Measurements from ENCODE around the gene MLXIPL. TPM values are rescaled to one million over a fixed set of nuclear protein-coding genes. Genes with fewer than 3 reads are reported as not detected.

The MLXIPL gene
- total RNA-seq, 1 donor from 2014 or later: not detected

GRCh38 chr7:73652541-73652949 lies 28.2 kb upstream of the MLXIPL start:
- H3K9me3 Mint-ChIP-seq: no peaks in the 10 kb centered on the region
- intact Hi-C loops (cut with micrococcal nuclease): no loop called here
- no peak overlapping the region for H3K4me3 Mint-ChIP-seq
- H3K27ac Mint-ChIP-seq: no peak overlapping the region
- H3K4me1 Mint-ChIP-seq: peaks cover 10% of the 10 kb centered on the region
- DNase-seq: no peak
- H3K36me3 Mint-ChIP-seq (ENCODE audit: low read depth): no peaks in the 10 kb centered on the region
- H3K27me3 Mint-ChIP-seq: peaks cover 32% of the 10 kb centered on the region

- no peaks in the 10 kb centered on the region for H3K9me3 Mint-ChIP-seq
- intact Hi-C loops (cut with micrococcal nuclease): no loop called here
- no peaks in the 10 kb centered on the region for H3K36me3 Mint-ChIP-seq (ENCODE audit: low read depth)
- H3K27me3 Mint-ChIP-seq: peaks cover 50% of the 10 kb centered on the region
- no peak for DNase-seq
- H3K4me1 Mint-ChIP-seq: peaks cover 10% of the 10 kb centered on the region
- H3K27ac Mint-ChIP-seq: no peak overlapping the region
- H3K4me3 Mint-ChIP-seq: no peak overlapping the region
Measured at GRCh38 chr7:73650524-73650923, 26.2 kb upstream of the MLXIPL start.

DNA sequence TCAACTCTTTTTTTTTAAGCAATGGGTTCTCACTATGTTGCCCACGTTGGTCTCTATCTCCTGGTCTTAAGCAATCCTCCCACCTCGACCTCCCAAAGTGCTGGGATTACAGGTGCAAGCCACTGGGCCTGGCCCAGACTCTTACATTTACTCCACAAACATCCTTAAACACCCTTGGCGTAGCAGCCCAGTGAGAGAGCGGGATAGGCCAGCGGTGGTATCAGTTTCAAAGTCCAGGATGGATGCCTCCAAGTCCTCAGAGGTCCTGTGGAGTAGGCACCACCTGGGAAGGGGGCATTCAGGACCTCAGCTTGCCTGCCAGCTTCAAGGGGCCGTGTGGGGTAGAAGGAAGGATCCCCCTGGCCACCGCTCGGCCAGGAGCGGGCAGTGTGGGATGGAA lies 25.3 kb upstream of the MLXIPL start:
- intact Hi-C loops (cut with micrococcal nuclease): loop anchor here (5.0 kb wide), 1 partner anchor 42 kb away; no protein-coding TSS in a partner anchor
- H3K9me3 Mint-ChIP-seq: no peaks in the 10 kb centered on the region
- H3K4me1 Mint-ChIP-seq: peaks cover 10% of the 10 kb centered on the region
- peaks cover 53% of the 10 kb centered on the region for H3K27me3 Mint-ChIP-seq
- no peaks in the 10 kb centered on the region for H3K36me3 Mint-ChIP-seq (ENCODE audit: low read depth)
- H3K27ac Mint-ChIP-seq: no peak overlapping the region
- DNase-seq: no peak
- H3K4me3 Mint-ChIP-seq: no peak overlapping the region

DNA sequence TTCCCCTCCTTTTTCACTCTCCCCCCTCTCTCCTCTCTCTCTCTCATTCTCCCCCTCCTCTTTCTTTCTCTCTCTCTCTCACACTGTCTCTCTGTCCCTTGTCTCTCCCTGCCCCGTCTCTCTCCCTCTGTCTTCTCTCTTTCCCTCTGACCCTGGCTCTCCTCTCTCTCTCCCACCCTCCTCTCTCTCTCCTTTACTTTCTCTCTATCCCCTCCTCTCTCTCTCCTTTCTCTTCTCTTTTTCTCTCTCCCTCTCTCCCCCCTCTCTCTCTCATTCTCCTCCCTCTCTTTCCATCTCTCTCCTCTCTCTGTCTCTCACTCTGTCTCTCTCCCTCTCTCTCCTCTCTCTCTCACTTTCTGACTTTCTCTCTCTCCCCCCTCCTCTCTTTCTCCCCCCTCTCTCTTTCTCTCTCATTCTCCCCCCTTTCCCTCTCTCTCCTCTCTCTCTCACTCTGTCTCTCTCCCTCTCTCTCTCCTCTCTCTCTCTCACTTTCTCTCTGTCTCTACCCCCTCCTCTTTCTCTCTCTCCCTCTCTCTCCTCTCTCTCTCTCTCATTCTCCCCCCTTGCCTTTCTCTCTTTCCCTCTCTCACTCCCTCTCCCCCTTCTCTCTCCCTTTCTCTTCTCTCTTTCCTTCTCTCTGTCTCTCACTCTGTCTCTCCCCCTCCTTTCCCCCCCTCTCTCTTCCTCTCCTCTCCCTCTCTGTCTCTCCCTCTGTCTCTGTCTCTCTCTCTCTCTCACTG lies 24.4 kb upstream of the MLXIPL start:
- Mint-ChIP-seq H3K27me3 (peaks cover 56% of the 10 kb centered on the region), H3K4me3 (peak overlapping the region; percentile 44), H3K36me3 (ENCODE audit: low read depth) (no peaks in the 10 kb centered on the region), H3K4me1 (peaks cover 10% of the 10 kb centered on the region), H3K27ac (no peak overlapping the region), H3K9me3 (no peaks in the 10 kb centered on the region)
- intact Hi-C loops (cut with micrococcal nuclease): loop anchor here (5.0 kb wide), 1 partner anchor 41 kb away; no protein-coding TSS in a partner anchor
- DNase-seq: no peak

GRCh38 chr7:73647725-73648592 lies 23.6 kb upstream of the MLXIPL start:
- Mint-ChIP-seq H3K4me3 (peak overlapping the region; percentile 44), H3K27me3 (peaks cover 56% of the 10 kb centered on the region), H3K27ac (no peak overlapping the region), H3K36me3 (ENCODE audit: low read depth) (no peaks in the 10 kb centered on the region), H3K4me1 (peaks cover 10% of the 10 kb centered on the region), H3K9me3 (no peaks in the 10 kb centered on the region)
- DNase-seq: peak; percentile 68
- intact Hi-C loops (cut with micrococcal nuclease): loop anchor here (5.0 kb wide), 1 partner anchor 41 kb away; no protein-coding TSS in a partner anchor

DNA sequence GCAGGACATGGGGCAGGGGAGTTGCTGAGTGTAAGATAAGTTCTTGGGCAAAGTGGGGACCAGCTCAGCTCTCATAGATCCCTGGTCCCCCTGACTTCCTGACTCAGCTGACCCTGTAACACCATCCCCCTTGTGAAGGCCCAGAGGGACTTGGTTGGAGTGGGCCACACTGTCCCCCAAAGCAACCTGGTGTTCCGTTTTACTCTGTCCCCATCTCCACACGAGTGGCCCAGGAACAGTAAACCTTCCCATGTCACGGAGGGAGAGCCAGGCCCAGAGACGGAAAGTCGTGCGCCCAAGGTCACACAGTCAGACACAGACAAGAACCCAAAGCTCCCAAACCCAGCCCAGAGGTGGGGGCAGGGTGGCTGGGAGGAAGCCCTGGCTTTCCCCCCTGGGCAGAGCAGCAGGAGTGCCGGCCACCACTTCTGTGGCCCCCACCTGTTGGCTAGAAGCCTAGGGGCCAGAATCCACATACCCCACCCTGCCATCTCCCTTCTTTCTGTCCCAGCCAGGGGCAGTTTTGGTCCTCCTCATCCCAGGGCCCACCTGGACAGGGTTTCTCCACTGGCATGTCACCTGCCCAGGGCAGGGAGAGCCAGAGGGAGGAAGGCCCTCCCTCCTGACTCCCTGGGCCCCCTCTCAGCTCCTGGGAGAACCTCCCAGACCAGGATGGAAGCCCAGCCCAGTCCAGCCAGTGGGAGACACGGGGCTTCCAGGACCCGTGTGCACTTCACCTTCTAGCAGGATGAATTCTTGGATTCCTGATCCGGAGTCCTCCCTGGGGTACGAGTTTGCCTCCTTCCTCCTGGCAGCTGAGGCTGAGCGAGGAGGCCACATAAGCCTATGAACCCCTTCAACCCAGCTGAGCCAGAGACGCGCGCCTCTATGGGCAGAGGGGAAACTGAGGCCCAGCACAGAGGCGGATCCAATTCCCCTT lies 22.7 kb upstream of the MLXIPL start:
- H3K9me3 Mint-ChIP-seq: no peaks in the 10 kb centered on the region
- H3K4me3 Mint-ChIP-seq: no peak overlapping the region
- intact Hi-C loops (cut with micrococcal nuclease): loop anchor here (5.0 kb wide), 1 partner anchor 40 kb away; no protein-coding TSS in a partner anchor
- peaks cover 51% of the 10 kb centered on the region for H3K27me3 Mint-ChIP-seq
- H3K27ac Mint-ChIP-seq: no peak overlapping the region
- H3K36me3 Mint-ChIP-seq (ENCODE audit: low read depth): no peaks in the 10 kb centered on the region
- no peak for DNase-seq
- peaks cover 10% of the 10 kb centered on the region for H3K4me1 Mint-ChIP-seq

- H3K9me3 Mint-ChIP-seq: peaks cover 3% of the 10 kb centered on the region
- no peak overlapping the region for H3K4me3 Mint-ChIP-seq
- H3K27me3 Mint-ChIP-seq: peaks cover 49% of the 10 kb centered on the region
Measured at GRCh38 chr7:73645643-73646174, 21.4 kb upstream of the MLXIPL start.

DNA sequence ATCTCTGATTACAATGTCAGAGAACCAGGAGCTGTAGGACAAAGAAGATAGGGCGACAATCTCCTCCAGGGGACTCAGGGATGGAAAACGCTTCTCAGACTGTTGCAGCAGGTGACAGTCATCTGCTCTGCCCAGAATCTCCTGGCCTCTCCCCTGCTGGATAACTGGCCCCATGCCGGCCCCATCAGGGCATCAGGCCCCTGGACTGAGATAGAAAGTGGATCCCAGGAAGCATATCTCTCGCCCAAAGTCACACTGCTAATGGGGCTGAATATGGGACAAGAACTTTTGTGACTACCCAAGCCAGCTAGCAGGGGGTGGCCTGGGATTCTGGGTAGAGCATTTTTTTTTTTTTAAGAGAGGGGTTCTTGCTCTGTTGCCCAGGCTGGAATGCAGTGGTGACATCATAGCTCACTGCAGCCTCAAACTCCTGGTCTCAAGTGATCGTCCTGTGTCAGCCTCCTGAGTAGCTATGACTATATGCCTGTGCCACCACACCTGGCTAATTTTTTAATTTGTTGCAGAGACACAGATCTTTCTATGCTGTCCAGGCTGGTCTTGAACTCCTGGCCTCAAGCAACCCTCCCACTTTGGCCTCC lies 20.5 kb upstream of the MLXIPL start:
- Mint-ChIP-seq H3K4me1 (peaks cover 8% of the 10 kb centered on the region), H3K36me3 (ENCODE audit: low read depth) (no peaks in the 10 kb centered on the region), H3K4me3 (no peak overlapping the region), H3K27ac (no peak overlapping the region), H3K27me3 (peaks cover 41% of the 10 kb centered on the region), H3K9me3 (peaks cover 3% of the 10 kb centered on the region)
- DNase-seq: no peak
- intact Hi-C loops (cut with micrococcal nuclease): loop anchor here (5.0 kb wide), 1 partner anchor 37 kb away; no protein-coding TSS in a partner anchor

More at GRCh38 chr7:73645643-73646174, 21.4 kb upstream of the MLXIPL start:
- H3K36me3 Mint-ChIP-seq (ENCODE audit: low read depth): no peaks in the 10 kb centered on the region
- no peak for DNase-seq
- H3K27ac Mint-ChIP-seq: no peak overlapping the region
- intact Hi-C loops (cut with micrococcal nuclease): loop anchor here (5.0 kb wide), 1 partner anchor 38 kb away; no protein-coding TSS in a partner anchor
- peaks cover 10% of the 10 kb centered on the region for H3K4me1 Mint-ChIP-seq

- intact Hi-C loops (cut with micrococcal nuclease): no loop called here
- no peak overlapping the region for H3K27ac Mint-ChIP-seq
- no peak for DNase-seq
- no peaks in the 10 kb centered on the region for H3K36me3 Mint-ChIP-seq (ENCODE audit: low read depth)
- H3K4me1 Mint-ChIP-seq: no peaks in the 10 kb centered on the region
- H3K27me3 Mint-ChIP-seq: peaks cover 23% of the 10 kb centered on the region
- peaks cover 3% of the 10 kb centered on the region for H3K9me3 Mint-ChIP-seq
- H3K4me3 Mint-ChIP-seq: no peak overlapping the region
Measured at GRCh38 chr7:73642834-73643233, 18.5 kb upstream of the MLXIPL start.

DNA sequence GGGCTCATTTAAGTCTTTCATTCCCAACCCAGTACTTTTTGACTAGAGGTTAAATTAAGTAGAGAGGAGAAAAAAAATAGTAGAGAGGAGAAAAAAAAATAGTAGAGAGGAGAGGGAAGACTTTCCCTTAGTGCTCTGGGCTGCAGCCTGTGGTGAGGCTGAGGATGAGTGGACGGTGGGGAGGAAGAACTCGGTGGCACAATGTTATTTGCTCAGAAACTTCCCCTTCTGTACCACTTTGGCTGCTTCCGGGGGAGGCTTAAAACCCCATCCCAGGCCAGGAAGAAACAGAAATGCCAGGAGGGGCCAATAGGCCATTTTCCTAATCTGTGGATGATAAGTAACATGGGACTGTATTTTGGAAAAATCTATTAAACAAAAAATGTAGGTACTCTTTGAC lies 14.6 kb upstream of the MLXIPL start:
- Mint-ChIP-seq H3K27ac (no peak overlapping the region), H3K9me3 (peaks cover 3% of the 10 kb centered on the region), H3K4me3 (no peak overlapping the region), H3K27me3 (peaks cover 8% of the 10 kb centered on the region), H3K36me3 (ENCODE audit: low read depth) (no peaks in the 10 kb centered on the region), H3K4me1 (no peaks in the 10 kb centered on the region)
- no peak for DNase-seq
- intact Hi-C loops (cut with micrococcal nuclease): no loop called here

- intact Hi-C loops (cut with micrococcal nuclease): no loop called here
- no peak overlapping the region for H3K27ac Mint-ChIP-seq
Measured at GRCh38 chr7:73635428-73636200, 11.3 kb upstream of the MLXIPL start.

GRCh38 chr7:73633844-73634243 lies 9.5 kb upstream of the MLXIPL start:
- no peak for DNase-seq
- Mint-ChIP-seq H3K9me3 (no peaks in the 10 kb centered on the region), H3K4me3 (no peak overlapping the region), H3K36me3 (ENCODE audit: low read depth) (no peaks in the 10 kb centered on the region), H3K27ac (no peak overlapping the region), H3K4me1 (no peaks in the 10 kb centered on the region), H3K27me3 (peaks cover 18% of the 10 kb centered on the region)
- intact Hi-C loops (cut with micrococcal nuclease): no loop called here

More at GRCh38 chr7:73635428-73636200, 11.3 kb upstream of the MLXIPL start:
- Mint-ChIP-seq H3K4me3 (no peak overlapping the region), H3K9me3 (no peaks in the 10 kb centered on the region), H3K4me1 (no peaks in the 10 kb centered on the region), H3K27me3 (peaks cover 16% of the 10 kb centered on the region), H3K36me3 (ENCODE audit: low read depth) (no peaks in the 10 kb centered on the region)
- DNase-seq: no peak
